GM21528 (cell line): ENCODE data around the gene CADM1.
A peak's percentile ranks its signal among the peaks of the same experiment; 100 is the strongest.

Experiments
- ATAC-seq: cut with Tn5 transposase; IDR thresholded peaks from one replicate; pipeline ENCODE4 v1.9.1; 2021; ENCODE audit warnings: mild to moderate bottlenecking, moderate library complexity; ENCODE audit not compliant: unreplicated experiment, low FRiP score

The CADM1 gene

GRCh38 chr11:115194802-115195110 is 309.5 kb downstream of the CADM1 start:
- ATAC-seq: no peak

- peak; percentile 91 for ATAC-seq
Measured at GRCh38 chr11:115193914-115194801, 310.1 kb downstream of the CADM1 start.

DNA sequence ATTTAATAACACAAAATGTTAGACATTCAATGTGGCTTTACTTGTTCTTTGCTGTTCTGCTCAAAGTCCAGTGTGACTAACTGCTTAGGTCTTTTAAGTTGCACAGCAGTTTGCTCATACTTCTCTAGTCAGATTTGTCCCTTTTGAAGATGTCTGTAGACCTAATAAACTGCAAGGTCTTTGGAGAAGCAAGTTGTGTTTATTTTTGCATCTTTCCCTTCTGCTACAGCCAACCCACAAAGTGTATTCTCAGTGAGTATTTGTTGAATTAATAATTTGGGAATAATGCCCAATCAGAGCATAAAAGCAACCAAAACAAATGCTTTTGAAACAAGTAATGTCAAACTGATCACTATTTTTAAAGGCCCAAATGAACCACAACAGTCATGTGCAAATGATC is 312.5 kb downstream of the CADM1 start:
- no peak for ATAC-seq

GRCh38 chr11:115190196-115190595 is 314.0 kb downstream of the CADM1 start:
- ATAC-seq: no peak

DNA sequence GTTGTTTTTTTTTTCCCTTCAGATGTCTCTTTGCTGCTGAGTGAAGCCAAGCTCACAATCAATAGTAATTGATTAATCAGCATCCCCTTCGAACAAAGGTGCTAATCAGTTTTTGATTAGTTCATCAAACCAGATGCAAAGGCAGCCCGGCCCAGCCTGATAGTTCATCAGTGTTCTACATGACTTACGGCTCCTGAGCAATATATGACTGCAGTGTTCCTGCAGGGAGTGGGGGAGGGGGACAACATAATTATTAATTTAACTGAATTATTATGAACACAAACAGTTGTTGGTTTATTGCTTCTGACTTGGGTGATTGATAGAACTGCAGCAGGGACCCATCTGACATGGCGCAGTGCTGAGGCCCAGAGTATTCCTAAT is 315.3 kb downstream of the CADM1 start:
- ATAC-seq: no peak

DNA sequence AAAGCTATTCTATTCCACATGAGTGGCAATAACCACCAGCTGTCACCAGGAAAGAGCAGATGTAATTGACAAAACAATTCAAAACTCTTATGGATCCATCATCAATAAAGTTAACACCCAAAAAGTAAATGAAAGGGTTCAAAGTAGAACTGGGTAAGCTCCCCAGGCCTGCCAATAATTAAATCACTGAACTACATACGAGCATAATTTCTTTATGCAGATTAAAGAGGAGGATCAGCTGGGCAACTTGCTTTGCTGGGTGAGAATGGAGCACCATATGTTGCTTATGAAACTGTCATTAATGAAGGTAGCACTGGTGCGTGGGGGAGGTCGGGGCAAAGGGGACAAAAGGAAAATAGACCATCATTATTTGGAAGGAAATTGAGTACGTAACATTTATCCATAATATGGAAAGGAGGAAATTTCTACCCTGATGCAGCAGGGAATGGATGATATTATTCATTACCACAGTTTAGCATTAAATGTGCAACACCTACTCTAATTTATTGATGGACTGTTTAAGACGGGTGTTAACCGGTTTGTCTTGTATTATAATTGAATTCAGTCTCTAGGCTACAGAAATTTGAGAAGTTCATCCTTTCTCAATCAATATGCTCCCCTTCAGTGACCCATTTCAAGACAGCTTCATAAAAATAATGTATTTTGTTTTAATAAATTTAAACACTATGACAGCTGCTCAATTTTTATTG is 315.9 kb downstream of the CADM1 start:
- ATAC-seq: no peak

DNA sequence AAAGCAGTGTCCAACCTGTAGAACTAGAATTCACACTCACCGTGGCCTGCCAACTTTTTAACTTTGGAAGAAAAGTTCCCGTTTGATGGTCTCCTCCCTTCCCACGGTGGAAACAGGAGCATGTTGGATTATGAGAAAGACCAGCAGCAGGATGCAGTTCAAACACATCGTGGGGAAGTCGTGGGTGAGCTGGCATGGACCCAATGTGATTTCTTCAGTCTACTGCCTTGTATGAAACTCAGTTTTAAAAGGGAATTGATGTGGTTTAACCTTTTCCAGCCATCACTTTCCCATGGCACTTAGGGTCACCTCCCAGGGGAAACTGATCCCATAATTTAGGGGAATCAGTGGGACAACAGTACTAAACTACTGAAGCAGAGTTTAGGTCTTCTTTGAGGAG is 318.3 kb downstream of the CADM1 start:
- ATAC-seq: no peak

DNA sequence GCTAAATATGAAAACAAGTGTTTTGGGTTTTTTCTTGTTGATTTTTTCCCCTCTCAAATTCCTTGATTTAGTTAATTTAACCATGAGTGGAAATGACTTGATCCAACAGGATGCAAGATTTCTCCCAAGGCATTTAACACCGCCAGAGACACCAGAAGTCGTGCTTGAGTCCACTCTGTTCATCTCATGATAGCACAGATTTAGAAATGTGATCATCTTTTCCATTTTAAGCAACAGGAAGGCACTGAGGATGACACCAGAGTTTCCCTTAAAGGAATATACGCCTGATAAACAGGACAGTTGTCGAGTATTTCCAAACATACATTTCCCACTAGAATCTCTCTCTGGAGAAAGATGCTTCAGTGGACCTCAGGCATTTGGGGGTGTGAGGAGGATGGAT is 318.7 kb downstream of the CADM1 start:
- ATAC-seq: no peak

- ATAC-seq: no peak
Measured at GRCh38 chr11:115184901-115185300, 319.3 kb downstream of the CADM1 start.

GRCh38 chr11:115183830-115184229 is 320.4 kb downstream of the CADM1 start:
- no peak for ATAC-seq

- no peak for ATAC-seq
Measured at GRCh38 chr11:115183136-115183535, 321.1 kb downstream of the CADM1 start.

- no peak for ATAC-seq
Measured at GRCh38 chr11:115182282-115182955, 321.8 kb downstream of the CADM1 start.

GRCh38 chr11:115181538-115181937 is 322.7 kb downstream of the CADM1 start:
- ATAC-seq: no peak

- no peak for ATAC-seq
Measured at GRCh38 chr11:115180272-115180671, 323.9 kb downstream of the CADM1 start.

DNA sequence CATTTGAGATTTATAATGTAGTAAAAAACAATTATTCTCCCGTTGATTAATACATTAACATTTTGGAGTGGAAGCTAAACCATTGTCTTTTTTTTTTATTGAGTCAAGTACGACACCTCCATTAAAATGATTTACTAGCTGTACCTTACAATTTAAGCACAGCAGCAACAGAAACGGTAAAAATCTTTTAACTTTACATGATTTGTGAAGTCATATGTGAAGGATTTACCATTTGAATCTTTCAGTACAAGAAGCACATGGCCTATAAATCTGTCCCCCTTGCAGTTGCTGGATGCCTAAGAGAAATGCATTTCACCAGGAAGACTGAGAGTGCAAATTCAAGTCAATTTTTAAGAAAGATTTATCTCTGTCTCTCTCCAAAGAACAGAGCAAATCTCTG is 324.6 kb downstream of the CADM1 start:
- no peak for ATAC-seq

- ATAC-seq: no peak
Measured at GRCh38 chr11:115178705-115179104, 325.5 kb downstream of the CADM1 start.

GRCh38 chr11:115173136-115173535 is 331.1 kb downstream of the CADM1 start:
- ATAC-seq: no peak

- no peak for ATAC-seq
Measured at GRCh38 chr11:115170133-115170815, 333.9 kb downstream of the CADM1 start.

DNA sequence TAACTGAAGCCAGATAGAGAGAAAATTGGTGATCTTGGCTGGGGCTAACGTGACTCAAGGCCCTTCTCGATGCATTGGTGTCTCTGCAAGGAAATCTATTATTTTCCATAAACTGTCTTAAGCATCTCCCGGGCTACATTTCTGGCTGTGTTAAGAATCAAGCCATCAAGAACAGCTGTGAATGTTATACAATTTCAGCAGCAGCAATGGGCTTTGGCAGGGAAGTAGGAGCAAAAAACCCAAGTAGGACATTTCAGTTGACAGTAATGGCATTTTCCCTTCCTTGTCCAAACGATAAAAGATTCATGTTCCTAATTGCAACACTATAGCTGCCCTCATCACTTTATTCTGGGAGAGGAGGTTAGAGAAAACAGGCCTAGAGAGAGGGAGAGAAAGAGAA is 335.0 kb downstream of the CADM1 start:
- no peak for ATAC-seq

DNA sequence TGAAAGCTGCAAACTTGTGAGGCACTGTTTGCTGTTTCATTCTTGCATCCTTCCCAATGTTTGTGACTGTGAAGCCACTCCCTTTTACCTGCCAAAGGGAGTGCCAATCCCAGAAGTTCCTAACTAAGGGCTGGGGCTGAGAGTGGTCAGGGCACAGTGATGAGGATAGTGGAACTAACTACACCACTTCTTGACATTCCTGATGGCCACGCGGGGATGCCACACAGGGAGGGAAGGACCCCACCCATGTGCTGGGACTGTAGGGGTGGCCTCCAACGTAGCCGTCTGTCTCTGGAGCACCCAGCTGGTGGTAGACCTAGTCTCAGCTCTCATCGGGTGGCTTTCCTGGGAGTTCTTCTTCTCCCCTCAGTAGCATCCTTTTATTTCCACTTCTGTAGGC is 335.5 kb downstream of the CADM1 start:
- ATAC-seq: no peak

GRCh38 chr11:115168229-115168671 is 336.0 kb downstream of the CADM1 start:
- ATAC-seq: no peak
